Stimulated activated CD4-positive, alpha-beta T cell treated with anti-CD3 and anti-CD28 coated beads, Interleukin-15, amount 100 ng/mL, for 48 hours (primary cell): ENCODE data around the gene SRRM4.

ENCODE experiments used
- DNase-seq, 2 donors: peaks; one replicate each; pipeline ENCODE4 v3.0.0-alpha.2; 2020; ENCODE audit warnings: low read depth in 2 of 2

The SRRM4 gene

DNA sequence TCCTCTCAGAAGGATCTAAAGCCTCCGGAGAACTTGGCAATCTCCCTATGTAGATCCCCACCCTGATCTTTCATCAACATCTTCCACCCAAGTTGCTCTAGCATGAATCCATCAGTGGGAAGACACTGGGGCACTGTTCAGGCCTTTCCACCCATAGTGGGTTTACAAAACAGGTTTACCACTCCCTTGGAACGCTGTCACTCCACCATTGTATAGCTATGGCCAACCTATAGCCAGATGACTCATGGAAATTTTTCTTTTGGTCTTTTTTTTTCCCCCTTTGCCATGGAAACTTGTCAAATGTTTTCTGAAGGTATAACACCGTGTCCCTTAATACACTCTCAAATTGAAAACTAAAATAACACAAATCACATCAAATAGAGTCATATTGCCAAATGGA lies 186.6 kb downstream of the SRRM4 start:
- no peak for DNase-seq

GRCh38 chr12:119168721-119169120 lies 187.4 kb downstream of the SRRM4 start:
- DNase-seq, result no peak

DNA sequence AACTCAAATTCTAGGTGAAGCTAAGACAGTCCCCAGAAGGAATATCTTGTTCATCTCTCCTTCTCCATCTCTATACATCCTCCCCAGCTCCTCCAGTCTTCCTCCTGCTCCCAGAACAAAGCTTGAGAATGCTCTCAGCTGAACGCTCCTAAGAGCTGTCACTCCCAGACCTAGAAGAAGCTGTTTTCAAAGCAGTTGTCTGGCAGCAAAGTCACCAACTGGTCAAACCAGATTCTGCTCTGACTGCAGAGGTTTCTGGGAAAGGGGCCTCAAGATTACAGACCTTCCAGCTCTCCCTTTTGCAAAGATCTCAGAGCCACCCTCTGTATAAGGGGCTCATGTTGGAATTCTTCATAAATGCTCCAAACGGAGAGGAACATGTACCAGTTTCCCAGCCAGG lies 187.8 kb downstream of the SRRM4 start:
- DNase-seq, result no peak

GRCh38 chr12:119171291-119171690 lies 189.9 kb downstream of the SRRM4 start:
- DNase-seq, result no peak

- DNase-seq, result no peak
Observed at GRCh38 chr12:119171691-119172425, 190.5 kb downstream of the SRRM4 start.

DNA sequence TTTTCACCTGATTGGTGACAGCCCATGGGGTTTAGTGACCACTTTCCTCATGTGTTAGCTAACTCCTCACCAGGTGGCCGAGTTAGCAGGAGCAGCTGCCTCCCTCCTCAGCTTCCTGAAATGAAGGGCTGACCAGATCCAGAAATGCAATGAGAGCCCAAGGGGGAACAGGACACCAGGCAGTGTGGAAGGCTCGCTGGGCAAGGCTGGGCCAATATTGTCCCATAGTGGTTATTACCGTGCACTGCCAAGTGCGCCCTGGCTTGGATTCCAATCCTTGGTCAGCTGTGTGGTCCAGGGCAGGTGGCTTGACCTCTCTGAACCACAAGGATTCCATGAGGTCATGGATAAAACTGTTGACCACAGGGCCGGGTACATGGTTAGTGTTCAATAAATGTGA lies 193.7 kb downstream of the SRRM4 start:
- DNase-seq, result no peak

GRCh38 chr12:119176267-119177055 lies 195.1 kb downstream of the SRRM4 start:
- no peak for DNase-seq

DNA sequence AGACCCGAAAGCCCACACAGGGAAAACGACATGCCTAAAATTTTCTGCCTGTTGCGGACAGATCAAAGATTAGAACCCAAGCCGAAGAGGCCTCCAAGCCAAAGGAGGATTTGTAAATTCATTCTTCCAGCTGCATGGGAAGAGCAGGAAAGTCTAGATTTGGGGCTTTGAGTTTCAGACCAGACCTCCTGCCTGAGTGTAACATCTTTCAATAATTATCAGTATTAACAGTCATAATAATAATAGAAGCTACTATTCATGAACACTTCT lies 195.7 kb downstream of the SRRM4 start:
- no peak for DNase-seq

GRCh38 chr12:119177724-119178380 lies 196.5 kb downstream of the SRRM4 start:
- DNase-seq, result no peak

- DNase-seq, result no peak
Observed at GRCh38 chr12:119178544-119179334, 197.4 kb downstream of the SRRM4 start, which contains the start of gene HSPB8. Gene HSPB8, plus strand, starts transcription at chr12:119178931. Its CDS starts 382 bp downstream, at chr12:119179313.

- DNase-seq, result no peak
Observed at GRCh38 chr12:119179335-119180021, 198.1 kb downstream of the SRRM4 start.

DNA sequence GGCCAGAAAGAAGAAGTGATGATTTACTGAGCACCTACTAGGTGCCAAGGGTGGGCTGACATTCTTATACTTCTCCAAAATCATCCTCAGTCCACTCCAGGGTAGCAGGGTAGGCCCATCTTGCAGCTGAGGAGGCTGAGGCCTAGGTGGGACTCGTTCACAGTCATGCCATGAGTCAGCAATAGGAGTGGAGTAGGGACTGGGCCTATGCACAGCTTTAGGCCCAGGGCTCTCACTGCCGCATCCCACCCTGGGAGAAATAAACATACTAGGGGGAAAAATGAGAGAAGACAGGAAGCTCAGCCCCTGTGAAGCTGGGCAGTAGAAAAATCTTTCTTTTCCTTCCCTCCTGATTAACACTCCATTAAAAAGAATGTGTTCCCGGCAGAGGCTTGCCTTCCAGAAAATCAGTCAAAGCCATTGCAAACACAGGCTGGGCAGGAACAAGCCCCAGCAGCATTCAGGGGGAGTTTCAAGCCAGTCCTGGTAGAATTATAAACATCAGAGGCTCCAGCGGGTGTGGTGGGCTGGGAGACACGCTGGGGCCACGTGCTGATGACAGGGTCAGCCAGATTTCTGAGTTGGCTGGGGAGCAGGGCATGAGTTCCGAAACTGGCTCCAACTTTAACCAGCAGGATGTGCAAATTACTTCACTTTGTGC lies 199.2 kb downstream of the SRRM4 start:
- DNase-seq, result no peak

- no peak for DNase-seq
Observed at GRCh38 chr12:119181202-119181601, 199.9 kb downstream of the SRRM4 start.

GRCh38 chr12:119181944-119182343 lies 200.6 kb downstream of the SRRM4 start:
- no peak for DNase-seq

DNA sequence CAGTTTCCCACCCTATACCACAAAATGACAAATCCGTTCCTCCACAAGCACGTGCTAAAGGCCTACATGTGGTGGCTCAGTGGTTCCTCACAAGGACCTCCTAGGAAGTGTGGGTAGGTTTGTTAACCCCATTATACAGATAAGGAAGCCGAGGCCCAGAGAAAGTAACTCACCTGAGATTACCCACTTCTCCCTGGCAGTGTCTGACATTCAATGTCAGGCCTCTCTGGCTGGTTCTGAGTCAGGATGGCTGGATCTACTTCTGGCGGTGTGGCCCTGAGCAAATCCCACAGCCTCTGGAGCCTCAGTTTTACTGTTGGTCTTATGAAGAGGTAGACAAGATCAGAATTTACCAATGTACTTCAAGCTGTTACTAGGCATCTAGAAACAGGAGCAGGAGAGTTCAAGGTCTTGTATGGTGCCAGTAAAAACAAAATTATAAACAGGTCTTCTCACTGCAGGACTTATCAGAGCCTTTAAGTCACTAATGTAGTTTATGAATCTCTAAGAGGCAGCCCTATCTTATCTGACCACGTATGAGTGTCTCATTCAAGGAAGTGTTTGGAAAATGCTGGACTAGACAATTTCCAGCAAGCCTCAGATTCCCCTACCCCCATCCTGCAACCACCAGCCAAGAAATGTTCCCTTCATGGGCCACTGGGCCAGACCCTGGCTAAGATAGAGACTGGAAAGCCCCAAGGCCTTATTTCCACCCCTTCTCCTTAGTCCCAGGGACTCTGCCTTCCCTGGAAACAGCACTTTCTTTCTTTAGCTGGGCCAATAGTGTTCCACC lies 201.6 kb downstream of the SRRM4 start:
- no peak for DNase-seq

DNA sequence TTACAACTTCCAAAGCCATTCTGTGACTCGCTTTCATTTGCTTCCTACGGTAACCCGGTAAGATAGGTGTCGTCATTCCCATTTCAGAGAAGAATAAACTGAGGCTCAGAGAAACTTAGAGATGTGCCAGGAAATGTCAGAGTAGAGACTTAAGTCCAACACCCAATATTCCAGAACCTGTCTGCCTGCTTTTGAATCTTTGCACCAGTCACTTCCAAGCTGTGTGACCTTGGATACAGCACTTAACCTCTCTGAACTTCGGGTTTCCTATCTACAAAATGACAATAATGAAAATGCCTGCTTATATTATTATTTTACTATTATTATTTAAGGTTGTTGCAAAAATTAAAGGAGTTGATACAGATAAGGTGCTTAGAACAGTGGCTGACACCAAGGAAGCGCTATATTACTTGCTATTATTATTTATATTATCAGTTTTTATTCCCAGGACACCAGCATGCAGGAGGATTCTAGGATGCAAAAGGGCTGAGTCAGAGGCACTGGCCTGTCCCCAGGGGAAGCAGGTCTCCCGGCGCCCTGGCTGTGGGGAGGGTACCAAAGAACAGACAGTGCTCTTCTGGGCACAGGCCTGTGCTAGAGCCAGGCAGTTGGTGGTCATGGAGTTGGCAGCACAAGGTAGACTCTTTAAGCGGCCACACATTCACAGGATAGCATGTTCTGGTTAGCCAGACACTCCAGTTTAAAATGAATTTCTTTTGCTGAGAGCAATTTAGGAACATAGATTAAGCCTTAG lies 202.8 kb downstream of the SRRM4 start:
- DNase-seq, result no peak

GRCh38 chr12:119195256-119195655 lies 213.9 kb downstream of the SRRM4 start:
- DNase-seq, result no peak

DNA sequence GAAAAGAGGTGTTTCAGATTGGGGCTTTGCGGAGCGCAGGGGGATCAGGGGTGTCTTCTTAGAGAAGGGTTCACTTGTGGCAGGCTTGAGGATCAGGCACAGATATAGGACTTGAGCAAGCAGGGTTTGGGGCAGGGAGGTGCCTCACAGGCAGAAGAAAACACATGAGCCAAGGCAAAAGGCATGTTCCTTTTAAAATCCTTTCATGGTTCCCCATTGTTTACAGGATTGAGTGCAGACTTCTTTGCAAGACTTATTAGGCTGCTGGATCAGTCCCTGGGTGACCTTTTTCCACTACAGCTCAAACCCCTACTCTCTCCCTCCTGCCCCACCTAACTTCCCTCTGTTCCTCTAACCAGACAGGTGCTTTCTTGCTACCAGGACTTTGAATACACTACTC lies 217.1 kb downstream of the SRRM4 start:
- no peak for DNase-seq

DNA sequence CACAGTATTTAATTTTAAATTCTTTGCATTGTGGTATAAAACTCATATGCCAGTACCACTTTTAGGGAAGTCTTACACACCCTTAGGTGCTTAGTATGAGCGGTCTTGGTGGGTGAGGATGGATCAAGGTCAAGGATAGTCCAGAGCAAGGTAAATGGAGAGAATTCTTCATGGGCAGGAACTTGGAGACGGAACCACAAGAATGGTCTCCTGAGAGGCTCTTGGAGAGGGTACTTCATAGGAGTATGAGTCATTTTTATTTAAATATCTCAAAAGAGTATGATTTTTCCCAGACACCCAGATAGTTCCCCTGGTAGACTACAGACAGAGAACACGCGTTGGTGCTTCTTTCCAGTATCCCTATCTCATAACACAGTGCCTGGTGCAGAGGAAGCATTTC lies 219.3 kb downstream of the SRRM4 start:
- no peak for DNase-seq
